SH-SY5Y (cell line): Measurements from ENCODE around the gene IZUMO1.

Experiments used
- GATA2 ChIP-seq: IDR thresholded peaks from 2 replicates; pipeline ENCODE4 v1.6.1; 2011; ENCODE audit warnings: mild to moderate bottlenecking, low read depth, low read length
- GATA3 ChIP-seq: IDR thresholded peaks from 2 replicates; pipeline ENCODE4 v1.6.1; 2011; ENCODE audit warnings: low read depth, mild to moderate bottlenecking, low read length, moderate library complexity

GRCh38 chr19:48770734-48771472 is 24.2 kb upstream of the IZUMO1 start:
- TF ChIP-seq GATA2 (no peak), GATA3 (no peak)
